ENCODE results near the gene VPS51.
"Not testable (repeated sequence)": the region's sequence is repeated elsewhere in the genome, so short reads cannot be mapped to it uniquely, and the experiment has no call there.

Gene VPS51

DNA sequence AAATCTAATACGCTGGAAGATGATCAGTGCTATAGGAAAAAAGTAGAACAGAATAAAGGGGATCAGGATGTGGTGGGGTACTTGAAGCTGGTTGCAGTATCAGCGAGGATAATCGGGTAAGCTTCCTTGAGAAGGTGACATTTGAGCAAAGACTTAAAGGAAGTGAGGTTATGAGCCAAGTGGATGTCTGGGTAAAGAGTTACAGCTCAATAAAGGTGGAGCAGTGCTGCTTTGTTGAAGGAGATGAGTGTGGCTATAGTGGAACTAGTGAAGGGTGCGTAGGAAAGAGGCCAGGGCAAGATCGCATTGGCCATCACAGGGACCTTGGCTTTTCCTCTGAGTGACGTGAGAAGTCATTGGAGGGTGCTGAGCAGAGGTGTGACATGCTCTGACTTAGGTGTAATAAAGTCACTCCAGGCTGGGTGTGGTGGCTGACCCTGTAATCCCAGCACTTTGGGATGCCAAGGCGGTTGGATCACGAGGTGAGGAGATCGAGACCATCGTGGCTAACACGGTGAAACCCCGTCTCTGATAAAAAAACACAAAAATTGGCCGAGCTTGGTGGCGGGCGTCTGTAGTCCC lies 40.6 kb downstream of the VPS51 start:
- DNase-seq, result no peak

DNA sequence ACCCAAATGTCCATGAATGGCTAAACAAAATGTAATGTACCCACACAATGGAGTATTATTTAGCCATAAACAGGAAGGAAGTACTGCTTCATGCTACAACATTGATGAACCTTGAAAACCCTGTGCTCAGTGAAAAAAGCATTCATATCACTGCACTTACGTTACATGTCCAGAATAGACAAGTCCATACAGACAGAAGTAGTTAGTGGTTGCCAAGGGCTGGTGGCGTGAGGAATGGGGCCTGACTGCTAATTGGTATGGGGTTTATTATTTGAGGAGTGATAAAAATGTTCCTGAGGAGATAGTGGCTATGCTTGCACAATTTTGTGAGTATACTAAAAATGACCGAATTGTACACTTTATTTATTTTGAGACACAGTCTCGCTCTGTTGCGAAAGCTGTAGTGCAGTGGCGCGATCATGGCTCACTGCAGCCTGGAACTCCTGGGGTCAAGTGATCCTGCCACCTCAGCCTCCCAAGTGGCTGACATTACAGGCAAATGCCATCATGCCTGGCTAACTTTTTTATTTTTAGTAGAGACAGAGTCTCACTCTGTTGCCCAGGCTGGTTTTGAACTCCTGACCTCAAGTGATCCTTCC lies 46.0 kb downstream of the VPS51 start:
- no peak for DNase-seq

DNA sequence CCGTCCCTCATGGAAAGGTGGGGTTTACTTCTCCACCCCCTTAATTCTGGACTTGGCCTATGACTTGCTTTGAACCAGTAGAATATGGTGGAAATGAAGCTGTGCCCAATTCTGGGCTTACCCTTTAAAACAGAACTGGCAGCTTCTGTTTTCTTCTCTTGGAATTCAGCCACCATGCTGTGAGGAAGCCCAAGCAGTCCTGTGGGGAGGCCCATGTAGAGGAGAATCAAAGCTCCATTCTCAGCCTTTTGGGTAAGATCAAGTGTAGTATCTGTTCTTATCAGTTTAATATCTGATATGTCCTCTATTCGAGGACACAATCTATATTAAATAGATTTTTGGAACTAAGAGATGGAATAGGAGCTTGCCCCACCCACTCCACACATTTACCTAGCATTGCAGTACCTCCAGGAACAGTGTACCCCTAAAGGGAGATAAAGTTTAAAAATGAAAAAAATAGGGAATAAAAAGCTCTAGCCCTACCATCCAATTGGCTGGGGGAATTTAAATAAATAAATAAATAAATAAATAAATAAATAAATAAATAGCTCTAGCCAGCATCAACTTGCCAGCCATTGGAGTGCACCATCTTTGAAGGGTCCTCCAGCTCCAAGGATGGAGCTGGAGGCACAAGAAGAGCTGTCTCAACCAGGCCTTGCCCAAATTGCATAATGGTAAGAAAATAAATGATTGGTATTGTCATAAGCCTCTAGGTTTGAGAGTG lies 51.5 kb downstream of the VPS51 start:
- no peak for DNase-seq

DNA sequence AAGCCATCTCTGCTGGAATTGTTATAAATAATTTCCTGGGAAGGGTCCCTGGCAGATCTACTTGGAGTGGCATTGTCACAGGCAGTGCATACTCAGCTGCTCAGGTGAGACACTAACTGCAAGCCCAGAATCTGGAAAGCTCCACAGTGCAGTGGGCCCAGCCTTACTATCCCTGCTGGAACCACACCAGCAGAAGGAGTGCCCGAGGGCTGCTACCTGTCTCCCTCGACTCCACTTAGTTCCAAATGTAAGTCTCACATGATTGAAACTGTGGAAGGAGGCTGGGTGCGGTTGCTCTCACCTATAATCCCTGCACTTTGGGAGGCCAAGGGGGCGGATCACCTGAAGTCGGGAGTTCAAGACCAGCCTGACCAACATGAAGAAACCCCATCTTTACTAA lies 52.6 kb downstream of the VPS51 start:
- no peak for DNase-seq

DNA sequence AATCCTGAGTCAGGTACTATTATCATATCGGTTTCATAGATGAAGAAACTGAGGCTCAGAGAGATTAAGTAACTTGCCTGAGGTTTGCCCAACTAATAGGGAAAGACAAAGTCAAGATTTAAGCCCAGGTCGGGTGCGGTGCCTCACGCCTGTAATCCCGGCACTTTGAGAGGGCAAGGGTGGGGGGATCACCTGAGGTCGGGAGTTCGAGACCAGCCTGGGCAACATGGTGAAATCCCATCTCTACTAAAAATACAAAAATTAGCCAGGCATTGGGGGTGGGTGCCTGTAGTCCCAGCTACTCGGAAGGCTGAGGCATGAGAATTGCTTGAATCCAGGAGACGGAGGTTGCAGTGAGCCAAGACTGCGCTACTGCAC lies 54.1 kb downstream of the VPS51 start:
- not testable (repeated sequence) for DNase-seq

DNA sequence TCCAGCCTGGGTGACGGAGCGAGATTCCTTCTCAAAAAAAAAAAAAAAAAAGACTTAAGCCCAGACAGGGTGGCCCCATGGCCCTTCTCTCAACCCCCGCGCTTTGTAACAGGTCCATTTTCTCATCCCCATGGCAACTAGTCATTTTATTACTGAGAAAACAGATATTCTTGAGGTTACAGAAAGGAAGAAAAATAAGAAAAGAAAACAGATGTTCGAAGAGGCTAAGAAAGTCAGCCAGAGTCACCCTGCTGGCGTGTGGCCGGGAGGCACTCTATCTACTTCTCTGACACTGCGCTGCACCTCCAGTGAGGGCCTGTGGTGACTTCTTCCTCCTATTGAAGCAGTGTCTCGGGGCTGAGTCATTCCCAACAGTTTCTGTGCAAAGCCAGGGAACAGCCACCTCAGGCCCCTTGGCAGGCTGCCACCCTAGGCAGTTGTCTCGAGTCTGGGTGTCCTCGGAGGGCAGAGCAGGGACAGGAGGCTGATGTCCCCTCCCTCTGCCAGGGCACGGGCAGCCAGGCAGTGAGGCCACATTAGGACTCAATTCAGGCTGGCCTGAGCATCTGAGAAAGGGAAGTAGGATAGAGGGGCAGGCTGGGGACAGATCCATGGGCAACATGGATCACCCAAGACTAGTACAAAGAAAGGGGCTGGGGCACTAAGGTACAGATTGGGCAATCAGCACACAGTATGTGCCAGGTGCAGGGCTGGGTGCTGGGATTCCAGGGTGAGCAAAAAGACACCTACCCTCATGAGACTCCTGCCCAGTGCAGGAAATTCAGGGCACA lies 54.7 kb downstream of the VPS51 start:
- DNase-seq, result peak; percentile 65

DNA sequence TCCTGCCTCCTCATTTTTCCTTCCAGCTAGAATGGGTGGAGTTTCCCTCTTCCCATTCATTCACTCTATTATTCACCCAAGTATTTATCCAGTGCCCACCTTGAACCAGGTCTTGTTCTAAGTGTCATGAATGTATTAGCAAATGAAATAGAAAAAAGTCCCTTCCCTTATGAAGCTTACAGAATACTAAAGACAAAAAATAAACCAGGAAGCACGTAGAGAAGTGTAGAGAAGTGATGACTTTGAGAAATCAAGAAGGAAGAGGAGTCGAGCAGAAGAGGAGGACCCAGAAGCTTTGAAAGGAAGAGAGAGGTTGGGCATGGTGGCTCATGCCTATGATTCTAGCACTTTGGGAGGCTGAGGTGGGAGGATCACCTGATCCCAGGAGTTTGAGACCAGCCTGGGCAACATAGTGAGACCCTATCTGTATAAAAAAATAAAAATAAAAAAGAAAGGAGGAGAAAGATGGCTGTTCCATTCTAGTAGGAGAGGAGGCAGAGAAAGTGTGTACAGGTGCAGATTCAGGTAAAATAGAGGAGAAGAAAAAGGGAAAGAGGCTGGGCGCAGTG lies 55.4 kb downstream of the VPS51 start:
- no peak for DNase-seq

DNA sequence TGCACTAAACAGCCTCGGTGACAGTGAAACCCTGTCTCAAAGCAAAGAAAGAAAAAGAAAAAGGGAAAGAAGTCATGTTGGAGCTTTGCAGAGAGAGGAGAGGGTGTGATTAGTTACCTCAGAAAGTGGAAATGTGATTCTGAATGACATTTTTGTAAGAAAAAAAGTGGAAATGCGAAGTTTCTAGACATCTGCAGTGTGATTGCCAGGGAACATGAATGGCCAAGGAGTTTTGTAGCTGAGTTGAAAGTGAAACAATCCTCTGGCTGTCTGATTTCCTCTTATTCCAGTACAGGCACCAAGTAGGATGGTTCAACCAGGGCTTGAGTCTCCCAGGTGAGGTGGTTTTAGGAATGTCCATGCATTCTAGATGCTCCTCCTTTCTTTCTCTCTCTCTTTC lies 56.1 kb downstream of the VPS51 start:
- no peak for DNase-seq

DNA sequence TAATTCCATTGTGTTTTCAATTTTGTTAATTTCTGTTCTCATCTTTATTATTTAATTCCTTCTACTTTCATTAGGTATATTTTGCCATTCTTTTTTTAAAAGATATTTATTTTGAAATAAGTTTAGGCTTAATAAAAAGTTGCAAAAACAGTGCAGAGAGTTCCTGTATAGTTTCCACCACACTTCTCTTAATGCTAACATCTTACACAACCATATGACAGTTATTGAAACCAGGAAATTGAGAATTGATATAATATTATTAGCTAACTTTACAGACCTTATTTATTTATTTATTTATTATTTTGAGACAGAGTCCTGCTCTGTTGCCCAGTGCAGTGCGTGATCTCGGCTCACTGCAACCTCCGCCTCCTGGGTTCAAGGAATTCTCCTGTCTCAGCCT lies 60.2 kb downstream of the VPS51 start:
- DNase-seq, result no peak

DNA sequence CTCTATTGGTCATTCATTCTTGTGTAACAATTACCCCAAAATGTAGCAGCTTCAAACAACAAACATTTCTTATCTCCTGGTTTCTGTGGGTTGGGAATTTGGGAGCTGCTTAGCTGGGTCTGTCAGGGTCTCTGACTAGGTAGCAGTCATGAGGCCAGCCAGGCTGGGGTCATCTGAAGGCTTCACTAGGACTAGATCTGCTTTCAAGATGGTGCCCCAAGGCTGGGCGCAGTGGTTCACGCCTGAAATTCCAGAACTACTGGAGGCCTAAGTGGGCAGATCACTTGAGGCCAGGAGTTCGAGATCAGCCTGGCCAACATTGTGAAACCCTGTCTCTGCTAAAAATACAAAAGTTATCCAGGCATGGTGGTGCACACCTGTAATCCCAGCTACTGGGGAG lies 60.9 kb downstream of the VPS51 start:
- DNase-seq, result no peak

DNA sequence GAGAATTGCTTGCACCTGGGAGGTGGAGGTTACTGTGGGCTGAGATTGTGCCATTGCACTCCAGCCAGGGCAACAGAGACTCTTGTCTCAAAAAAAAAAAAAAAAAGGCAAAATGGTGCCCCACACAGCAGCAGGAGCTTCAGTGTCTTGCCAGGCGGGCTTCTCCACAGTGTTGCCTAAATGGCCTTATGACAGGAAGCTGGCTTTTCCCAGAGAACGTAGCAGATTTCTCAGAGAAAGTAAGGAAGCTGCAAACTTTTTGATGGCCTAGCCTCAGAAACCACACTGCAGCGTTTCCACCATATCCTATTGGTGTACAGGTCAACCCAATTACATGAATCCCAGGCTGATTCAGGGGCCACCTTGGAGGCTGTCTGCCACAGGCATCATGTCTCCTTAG lies 61.3 kb downstream of the VPS51 start:
- DNase-seq, result no peak

DNA sequence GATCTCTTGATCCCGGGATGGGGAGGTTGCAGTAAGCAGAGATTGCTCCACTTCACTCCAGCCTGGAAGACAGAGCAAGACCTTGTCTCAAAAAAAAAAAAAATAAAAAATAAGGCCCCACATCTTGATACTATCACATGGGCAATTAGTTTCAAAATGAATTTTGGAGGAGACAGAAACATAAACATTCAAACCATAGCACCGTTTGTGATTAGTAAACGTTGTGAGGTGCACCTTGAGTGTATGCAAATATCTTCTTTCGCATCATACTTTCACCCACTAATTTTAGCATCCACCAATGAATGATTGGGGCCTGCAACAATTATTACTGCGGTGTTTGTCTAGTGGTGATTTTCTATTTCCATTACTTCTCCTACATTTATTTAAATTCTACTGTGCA lies 63.0 kb downstream of the VPS51 start:
- DNase-seq, result no peak

DNA sequence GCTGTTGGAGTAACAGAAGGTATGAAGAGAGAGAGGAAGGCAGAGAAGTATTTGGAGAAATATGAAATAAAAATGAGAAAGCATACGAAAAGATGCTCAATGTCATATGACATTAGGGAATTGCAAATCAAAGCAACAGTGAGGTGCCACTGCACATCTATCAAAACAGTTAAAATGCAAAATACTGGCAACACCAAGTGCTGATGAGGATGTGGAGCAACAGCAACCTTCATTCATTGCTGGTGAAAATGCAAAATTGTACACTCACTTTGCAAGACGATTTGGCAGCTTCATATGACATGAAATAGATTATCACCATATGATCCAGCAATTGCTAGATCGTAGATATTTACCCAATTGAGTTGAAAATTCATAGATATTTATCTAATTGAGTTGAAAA lies 64.6 kb downstream of the VPS51 start:
- no peak for DNase-seq

Data from SHP77 treated with DMSO at 0.1 percent for 48 hours (cell line).